GM21423 (cell line): ENCODE measurements around the gene KIRREL1.

Experiments used
- ATAC-seq: cut with Tn5 transposase; IDR thresholded peaks from one replicate; pipeline ENCODE4 v1.9.1; 2021; ENCODE audit warnings: mild to moderate bottlenecking, moderate library complexity; ENCODE audit not compliant: unreplicated experiment

Gene KIRREL1

DNA sequence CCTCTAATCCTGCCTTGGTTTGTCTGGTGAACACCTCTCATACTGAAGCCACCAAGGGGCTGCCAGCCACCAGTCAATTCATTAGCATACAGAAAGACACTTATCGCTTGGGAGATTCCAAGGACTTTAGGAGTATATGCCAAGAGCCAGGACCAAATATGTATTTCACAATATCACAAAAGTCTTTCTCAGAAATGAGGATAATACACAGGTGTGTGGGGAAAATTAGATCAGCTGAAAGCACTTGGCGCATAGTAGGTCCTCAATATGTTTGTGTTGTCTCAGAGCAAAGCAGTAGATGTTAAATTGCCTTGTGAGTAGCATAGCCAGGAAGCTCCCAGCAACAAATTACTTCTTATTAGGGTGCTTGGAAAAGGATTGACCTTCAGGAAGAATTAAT, 34.1 kb downstream of the KIRREL1 start:
- ATAC-seq: no peak

DNA sequence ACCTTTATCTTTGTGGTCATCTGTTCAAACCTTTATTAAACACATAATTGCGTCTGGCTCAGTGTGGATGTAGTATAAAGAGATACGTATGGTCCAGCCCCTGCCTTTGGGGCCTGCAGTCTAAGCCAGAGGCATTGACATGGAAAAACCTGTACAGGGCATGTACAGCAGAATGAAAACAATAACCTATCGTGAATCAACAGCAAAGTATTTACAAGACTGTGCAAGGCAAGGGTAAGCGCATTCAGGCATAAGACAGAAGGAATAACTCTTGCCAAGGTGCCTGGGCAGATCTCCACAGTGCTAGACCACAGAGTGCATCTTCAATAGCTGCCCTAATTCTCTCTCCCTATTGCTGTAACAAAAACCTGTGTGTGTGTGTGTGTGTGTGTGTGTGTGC, 35.5 kb downstream of the KIRREL1 start:
- no peak for ATAC-seq

DNA sequence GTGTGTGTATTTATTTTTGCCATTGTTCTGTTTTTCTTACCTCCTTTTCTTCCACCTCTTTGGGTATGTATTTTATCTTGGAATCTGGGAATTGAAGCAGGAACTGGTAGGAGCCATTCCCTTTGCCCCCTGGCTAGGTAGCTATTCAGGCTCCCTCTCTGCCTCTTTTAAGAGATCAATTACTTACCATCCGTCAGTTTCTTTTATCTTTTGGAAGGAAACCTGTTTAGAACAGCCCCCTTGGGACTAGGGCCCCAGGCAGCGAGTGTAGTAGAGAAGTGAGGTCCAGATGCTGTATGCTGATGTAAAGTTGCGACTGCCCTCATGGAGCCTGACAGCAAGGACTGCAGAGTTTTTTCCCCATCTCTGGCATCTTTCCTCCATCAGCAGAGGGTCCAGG, 41.6 kb downstream of the KIRREL1 start:
- no peak for ATAC-seq

DNA sequence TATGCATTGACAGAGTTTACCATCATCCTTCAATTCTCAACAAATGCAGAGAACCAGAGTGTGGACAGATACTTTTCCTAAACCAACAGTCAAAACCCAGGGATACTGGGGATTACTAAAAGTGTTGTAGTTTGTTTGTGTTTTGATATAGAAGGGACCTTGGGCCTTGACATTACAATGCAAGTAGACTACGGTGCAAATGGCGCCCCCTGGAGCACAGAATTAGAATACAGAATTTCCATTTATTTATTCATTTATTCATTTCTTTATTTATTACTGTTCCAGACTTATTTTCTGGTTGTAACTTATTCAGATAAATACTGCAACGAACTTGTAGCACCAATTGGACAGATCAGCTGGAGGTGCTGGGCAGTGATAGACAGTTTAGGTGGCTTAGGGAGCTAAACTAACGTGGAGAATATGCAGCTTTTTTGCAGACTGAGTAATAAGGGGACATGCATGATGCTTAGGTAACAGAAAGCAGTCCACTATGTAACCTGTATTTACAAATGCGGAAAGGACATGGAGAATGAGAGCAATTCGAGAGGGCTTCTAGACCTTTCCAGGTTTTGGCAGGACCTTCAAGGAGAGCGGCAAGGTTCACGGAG, 42.6 kb downstream of the KIRREL1 start:
- no peak for ATAC-seq

DNA sequence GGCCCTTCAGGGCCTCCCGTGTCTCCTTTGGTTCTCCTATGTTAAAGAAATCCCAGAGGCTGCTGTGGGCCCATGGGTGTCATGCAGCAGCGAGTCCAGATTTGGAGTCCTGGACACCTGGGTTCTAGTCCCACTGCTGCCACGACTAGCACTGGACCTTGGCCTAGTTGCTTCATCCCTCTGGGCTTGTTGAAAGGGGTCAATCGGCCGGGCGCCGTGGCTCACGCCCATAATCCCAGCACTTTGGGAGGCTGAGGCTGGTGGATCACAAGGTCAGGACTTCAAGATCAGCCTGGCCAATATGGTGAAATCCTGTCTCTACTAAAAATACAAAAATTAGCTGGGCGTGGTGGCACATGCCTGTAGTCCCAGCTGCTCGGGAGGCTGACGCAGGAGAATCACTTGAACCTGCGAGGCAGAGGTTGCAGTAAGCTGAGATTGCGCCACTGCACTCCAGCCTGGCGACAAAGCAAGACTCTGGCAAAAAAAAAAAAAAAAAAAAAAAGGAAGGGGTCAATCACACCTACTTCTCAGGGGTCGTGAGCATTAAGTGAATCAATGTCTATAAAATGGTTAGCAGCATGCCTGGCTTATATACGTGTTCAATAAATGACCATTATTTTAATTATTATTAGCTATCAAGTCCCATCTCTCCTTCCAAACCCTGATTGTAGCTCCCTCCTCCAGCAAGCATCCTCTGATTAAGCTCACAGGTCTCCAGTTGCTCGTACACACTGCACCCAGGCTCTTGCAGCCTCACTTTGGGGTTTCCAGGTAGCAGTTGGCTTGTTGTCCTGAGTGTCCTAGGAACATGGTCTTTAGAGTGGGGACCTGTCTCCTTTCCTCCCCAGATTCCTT, 43.8 kb downstream of the KIRREL1 start:
- no peak for ATAC-seq

DNA sequence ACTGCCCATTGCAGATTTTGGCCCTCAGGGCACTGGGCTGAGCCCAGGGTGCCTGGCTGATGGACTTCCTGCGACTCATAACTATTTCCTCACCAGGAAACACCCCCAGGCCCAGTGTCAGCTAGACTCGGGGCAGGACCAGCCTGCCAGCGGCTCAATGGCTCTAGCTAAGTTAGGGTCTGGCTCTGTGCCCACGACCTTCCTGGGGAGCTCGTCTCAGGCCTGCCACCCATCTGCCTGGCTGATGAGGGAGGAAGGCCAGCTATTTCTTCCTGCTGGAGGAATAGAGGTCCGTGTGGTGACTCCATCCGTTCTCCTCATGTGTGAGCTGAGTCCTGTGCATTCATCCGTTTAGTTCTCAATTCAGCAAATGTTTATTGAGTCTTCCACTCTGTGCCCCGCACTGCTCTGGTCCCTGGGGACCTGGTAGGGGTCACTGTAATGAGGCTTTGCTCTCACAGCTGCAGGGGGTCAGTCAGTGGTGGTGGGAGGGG, 44.5 kb downstream of the KIRREL1 start:
- ATAC-seq: no peak

DNA sequence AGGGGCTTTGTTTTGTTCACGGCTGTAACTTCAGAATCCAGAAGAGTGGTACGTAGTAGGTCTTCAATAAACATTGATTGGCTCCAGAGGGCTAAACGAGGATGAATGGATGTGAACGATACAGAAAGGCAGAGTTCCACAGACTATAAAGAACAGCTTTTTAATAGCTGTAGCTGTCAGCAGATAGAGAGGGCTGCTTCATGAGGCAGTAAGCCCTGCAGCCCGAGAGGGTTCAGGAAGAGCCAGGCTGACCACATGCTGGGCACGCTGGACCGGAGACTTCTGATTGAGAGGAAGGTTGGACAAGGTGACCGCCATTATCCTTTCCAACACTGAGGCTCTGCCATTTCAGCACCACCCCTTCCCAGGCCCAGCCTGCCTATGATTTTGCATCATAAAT, 45.3 kb downstream of the KIRREL1 start:
- no peak for ATAC-seq

DNA sequence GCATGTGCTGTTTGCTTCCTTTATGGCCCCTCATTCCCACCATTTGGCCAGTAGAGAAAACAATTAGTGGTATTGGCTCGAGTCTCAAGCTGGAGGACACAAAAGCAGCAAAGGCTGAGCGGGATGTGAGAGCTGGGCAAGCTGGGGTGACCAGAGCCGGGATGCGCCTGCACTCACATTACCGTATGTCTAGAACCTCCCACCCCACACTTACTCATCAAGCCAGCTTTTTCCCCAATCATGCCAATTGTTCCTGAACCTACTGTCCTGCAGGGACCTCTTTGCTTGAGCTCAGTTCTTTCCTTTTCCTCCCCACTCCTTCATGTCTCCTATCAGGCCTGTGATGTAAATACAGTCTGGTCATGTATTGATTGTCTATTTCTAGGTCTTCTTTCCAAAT, 45.9 kb downstream of the KIRREL1 start:
- no peak for ATAC-seq

DNA sequence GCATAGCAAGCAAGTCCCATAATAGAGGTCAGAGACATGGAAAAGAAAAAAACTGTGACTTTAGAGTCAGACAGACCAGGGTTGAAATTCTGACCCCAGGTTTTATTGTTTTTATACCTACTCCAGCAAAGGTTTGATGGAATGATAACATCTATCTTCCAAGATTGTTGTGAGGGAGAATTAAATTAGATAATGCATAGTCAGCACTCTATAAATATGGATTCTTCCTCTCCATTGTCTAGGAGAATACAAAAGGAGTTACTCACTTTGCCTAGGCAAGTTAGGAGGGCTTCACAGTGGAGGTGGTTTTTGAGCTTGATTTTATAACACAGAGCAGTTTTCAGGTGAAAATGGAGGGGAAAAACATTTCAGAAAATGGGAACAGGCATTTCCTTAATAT, 46.9 kb downstream of the KIRREL1 start:
- ATAC-seq: no peak

DNA sequence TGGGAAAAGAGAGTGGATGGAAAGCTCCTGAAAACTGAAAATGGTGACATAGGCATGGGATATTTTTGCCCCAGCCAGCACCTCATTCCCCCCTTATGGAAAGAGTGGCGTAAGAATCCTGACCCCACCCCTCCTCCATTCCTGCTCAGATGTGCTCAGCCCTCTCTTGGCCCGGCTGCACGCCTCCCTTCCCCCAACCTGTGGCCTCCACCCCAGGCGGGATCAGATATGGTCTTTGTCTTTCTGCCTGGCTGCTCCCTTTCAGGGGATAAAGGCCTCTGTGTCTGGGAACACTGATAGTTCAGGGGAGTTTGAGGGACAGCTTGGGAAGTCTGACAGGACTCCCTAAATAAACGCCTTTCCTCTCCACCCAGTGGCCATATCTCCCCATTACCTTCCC, 49.8 kb downstream of the KIRREL1 start:
- no peak for ATAC-seq

DNA sequence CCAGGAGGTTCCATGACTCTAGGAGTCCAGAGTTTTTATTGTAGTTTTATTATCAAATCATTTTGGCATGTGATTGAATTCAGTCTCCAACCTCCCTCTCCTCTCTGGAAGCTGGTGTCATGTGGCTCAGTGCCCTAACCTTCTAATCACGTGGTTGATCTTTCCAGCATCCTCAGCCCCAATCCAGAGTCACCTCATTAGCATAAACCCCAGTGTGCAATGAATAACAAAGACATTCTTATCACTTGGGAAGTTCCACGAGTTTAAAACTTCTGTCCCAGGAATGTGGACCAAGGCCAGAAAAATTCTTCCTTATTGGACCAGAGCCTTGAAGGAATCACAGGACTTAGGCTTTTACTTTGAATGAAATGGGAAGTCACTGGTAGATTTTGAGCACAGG, 52.2 kb downstream of the KIRREL1 start:
- ATAC-seq: no peak

DNA sequence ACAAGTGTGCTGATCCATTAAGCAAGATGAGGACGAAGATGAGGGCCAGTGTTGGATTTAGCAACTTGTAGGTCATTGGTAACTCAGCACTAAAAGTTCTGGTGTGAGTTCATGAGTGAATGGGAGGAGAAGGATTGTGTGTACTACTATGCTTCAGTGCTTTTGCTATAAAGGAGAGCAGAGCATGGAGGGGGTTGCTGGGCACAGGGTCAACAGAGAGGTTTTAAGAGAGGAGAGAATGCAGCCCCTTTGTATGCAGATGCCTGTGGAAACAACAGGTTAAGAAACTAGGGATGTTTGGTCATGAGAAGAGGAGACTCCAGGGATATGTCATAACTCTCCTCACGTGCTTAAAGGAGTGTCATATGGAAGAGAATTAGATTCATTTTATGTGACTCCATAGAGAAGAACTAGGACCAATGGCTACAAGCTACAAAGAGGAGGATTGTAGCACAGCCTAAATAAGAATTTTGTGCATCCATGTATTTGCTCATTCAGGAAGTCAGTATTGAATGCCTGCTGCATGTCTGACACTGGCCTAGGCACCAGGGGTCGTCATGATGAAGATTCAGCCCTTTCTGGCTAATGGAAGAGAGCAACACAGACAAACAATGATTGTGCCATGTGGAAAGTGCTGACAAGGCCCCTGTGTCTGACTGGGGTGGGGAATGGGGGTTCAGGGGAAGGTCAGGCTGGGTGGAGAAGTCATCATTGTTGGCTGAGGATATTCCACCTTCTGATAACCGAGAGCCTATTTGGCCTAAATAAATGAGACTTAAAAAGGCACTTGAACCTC, 53.5 kb downstream of the KIRREL1 start:
- ATAC-seq: no peak

DNA sequence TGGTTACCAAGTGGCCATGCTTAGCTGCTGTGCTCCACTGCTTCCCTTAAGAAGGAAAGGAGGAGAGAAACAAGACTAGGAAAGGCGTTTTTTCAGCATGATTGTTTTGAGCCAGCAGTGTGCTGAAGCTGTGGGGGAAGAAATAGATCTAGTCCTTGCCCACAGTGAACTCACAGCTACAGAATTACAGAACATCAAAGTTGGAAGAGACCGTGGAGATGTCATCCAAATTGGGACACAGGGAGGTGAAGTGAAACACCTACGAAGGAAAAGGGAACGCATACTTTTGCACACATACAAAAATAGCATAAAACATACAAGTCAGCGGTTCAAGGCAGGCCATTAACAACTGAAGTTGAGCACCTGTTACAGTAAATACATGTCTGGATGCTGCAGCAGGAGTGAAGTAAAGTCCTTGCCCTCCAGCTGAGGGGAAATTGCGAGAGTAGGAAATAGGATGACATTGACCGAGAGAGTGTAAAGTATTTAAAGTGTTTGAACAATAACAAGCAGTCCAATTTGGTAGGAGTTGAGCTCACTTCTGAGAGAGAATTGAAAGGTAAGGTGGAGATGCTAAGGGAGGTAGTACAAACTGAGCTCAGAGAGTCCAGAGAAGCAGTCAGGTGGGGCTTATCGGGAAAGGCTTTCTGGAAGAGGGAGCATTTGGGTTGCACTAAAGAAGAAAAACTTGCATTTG, 55.1 kb downstream of the KIRREL1 start:
- no peak for ATAC-seq

DNA sequence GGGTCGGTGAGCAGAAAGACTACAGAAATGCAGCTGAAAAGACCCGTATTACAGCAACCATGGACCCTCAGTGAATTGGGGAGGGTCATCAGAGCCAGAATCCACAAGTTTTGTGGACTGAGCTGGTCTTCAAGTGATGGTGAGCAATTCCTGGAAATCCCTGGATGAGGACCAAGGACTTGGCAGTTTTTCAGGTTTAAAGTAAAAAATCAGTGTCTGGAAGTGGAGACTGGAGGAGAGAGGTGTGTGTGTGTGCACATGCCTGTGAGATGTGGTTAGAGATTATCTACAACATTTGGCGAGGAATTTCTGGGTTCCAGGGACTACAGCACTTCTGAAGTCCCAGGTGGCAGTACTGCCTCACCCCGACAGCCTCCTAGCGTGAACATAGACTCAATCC, 56.4 kb downstream of the KIRREL1 start:
- ATAC-seq: no peak

DNA sequence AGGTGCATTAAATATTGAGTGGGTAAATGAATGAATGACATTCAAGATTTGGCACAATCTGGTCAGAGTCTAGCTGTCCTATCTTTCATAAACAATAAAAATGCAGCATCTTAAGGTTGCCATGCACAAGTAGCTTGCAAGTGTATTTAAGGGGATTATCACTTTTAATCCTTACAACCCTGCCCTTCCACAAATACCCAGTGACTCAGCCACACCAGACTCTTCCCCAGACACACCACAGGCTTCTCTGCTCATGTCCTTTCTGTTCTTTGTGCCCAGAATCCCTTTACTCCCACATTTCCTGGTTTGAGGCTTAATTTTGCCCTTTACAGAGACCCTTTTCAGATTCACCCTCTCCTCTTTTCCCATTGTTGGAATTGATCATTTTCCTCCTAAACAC, 59.8 kb downstream of the KIRREL1 start:
- no peak for ATAC-seq

DNA sequence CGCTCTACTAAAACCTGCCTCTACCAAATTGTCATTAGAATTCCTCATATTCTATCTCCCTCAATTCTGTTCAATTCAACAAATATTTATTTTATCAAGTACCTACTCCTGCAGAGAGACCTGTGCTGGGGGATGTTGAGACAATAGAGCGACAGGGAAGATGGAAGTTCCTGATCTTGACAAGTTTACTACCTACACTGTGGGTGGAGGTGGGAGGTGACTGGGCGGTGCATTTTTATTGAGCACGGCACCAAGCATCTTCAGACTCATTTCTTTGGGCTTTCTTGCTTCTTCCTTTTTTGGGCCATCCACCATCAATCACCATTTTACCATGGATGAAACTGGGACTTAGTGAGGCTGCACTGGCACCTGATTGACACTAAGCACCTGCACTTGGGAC, 61.3 kb downstream of the KIRREL1 start:
- ATAC-seq: no peak

DNA sequence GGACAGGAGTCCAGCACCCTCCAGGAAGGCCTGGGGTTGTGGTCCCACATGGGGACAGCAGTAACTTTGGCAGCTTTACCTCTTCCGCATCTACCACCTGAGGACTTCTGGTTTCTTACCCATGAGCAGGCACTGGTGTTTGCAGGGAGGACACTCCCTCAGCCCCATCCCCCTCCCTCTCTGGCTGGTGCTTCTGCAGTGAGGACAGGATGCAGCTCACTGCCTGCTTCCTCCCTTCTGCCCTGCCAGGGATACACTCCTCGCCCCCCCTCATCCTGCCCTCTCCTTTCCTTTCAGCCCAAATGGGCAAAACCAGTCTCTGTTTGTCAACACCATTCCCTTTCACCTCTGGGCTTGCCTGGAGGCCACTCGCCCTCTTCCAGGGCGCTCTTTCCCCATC, 62.4 kb downstream of the KIRREL1 start:
- ATAC-seq: no peak

DNA sequence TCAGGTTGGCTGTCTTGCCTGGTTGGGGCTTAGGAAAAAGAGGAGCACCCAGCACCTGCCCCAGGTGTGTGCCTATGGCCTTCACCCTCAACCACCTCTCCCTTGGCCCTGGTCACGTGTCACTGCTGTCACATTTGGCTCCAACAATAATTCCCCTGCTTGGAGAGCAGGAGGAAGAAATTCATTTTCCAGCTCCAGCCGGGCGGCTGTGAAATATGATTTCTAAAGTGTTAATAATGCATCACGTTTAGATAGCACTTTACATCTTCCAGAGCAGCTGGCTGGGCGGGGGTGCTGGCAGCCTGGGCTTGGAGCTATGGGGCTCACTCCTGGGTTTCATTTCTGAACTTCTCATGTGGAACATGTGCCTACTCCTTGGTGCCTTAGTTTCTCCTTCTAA, 63.1 kb downstream of the KIRREL1 start:
- no peak for ATAC-seq

DNA sequence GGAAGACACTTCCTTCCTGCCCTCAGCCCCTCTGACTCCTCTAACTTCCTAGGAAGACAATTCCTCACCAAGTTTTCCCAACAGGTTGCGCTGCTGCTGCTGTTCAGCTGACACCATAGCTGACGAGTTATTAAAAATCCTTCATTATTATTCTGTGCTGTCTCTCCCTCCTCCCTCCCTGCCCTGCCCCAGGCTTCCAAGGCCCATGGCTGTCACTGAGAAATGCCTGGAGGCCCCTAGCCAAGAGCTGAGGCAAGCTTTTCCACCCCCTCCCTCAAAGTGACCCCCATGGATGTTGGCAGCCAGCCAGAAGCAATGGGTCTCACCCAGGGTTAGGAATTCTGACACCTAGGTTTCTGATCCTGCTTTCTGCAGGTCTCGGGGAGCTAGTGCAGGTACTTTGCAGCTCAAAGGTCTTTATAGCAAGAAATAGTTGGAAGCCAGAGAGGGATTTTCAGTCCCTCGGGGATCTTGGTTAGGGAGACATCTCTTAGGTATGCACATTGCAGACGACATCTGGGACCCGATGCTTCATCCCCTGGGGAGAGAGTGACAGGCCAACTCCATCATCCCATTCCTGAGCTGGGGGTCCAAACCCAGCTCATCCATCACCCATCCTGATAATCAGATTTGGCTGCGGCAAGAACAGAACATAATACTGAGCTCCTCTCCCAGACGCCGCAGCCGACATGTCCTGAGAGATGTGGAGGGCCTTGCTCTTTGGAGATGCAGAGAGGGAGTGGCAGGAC, 65.0 kb downstream of the KIRREL1 start:
- no peak for ATAC-seq

DNA sequence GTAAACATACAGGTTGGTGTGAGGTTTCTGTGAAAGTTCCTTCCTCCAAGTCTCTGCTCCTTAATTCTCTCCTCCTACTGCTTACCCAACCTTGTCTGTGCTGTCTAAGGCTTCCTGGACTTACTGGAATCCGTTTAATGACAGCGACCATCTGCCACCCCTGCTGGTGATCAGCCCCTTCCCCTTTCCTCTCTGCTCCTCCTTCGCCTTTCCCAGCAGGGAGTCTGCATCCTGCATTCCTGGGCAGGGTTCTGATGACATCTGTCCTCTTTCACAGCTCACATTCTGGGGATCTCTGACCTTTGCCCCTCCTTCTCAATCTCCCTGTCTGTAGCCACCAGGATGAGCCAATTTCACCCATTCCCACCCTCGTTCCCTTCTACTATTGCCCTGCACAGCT, 66.5 kb downstream of the KIRREL1 start:
- ATAC-seq: no peak
